ENCODE results near the gene NUP160.

The NUP160 gene

DNA sequence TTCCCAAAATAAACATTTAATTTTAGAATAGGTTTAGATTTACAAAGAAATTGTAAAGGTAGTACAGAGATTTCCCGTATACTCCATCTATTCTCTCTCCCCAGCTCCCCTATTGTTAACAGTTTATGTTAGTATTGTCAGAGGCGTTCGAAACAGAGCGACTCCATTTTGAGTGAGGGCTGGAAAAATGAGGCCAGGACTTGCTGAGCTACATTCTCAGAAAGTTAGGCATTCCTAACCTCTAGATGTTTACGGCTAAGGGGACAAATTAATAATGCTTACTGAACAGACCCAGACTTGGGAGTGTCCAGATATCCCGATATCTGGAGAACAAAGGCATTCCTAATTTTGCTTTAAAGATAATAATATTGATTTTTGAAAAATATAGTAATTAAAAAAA lies 12.4 kb upstream of the NUP160 start:
- H3K9me3 ChIP-seq (replicated peaks; ENCODE audit: low read length) = no peaks in the 10 kb centered on the region
- no peaks in the 10 kb centered on the region for H3K27me3 ChIP-seq (ENCODE audit: control insufficient read depth, insufficient read depth, low read length)
- no peaks in the 10 kb centered on the region for H3K36me3 ChIP-seq (ENCODE audit: insufficient read depth, low read length)
- no peak overlapping the region for H3K9ac ChIP-seq (ENCODE audit: low read depth, low read length)
- peaks cover 52% of the 10 kb centered on the region for H3K4me1 ChIP-seq (ENCODE audit: control insufficient read depth, insufficient read depth, low read length)
- no peak overlapping the region for H3K4me3 ChIP-seq (ENCODE audit: low read length)
- no peak overlapping the region for H3K4me2 ChIP-seq (ENCODE audit: low read length)

DNA sequence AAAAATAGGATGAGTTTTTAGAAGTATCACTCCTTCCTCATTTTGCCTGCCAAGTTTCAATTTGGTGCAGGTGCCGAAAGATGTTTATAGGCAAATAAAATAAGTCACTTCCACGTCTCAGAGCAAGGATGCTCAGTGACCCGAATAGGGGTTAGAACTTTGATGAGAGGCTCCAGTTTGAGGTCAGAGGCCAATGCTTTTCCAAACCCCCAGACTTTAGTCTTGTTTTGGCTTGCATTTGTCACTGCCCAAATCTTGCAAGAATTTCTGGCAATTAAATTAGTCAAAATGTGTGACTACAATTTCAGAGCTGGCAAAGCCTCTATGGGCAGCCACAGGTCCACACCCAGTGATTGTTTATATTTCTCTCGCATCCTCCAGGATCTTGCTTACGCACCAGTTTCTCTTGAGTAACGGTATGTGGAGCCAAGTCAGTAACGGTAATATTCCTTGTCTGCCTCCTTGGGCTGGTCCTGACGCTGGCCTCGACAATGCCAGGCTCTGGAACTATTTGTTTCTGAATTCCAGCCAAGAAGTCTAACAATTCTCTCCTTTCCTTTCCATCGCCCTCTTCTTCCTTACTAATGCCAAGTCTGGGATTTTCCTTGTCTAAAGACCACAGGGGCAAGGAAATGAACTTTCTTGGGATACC lies 9.9 kb upstream of the NUP160 start:
- no peaks in the 10 kb centered on the region for H3K36me3 ChIP-seq (ENCODE audit: insufficient read depth, low read length)
- peak overlapping the region; percentile 4 for H3K9ac ChIP-seq (ENCODE audit: low read depth, low read length)
- no peaks in the 10 kb centered on the region for H3K27me3 ChIP-seq (ENCODE audit: control insufficient read depth, insufficient read depth, low read length)
- H3K4me1 ChIP-seq (ENCODE audit: control insufficient read depth, insufficient read depth, low read length) = peaks cover 28% of the 10 kb centered on the region
- no peak overlapping the region for H3K4me3 ChIP-seq (ENCODE audit: low read length)
- peak overlapping the region; percentile 50 for H3K4me2 ChIP-seq (ENCODE audit: low read length)
- no peaks in the 10 kb centered on the region for H3K9me3 ChIP-seq (replicated peaks; ENCODE audit: low read length)

DNA sequence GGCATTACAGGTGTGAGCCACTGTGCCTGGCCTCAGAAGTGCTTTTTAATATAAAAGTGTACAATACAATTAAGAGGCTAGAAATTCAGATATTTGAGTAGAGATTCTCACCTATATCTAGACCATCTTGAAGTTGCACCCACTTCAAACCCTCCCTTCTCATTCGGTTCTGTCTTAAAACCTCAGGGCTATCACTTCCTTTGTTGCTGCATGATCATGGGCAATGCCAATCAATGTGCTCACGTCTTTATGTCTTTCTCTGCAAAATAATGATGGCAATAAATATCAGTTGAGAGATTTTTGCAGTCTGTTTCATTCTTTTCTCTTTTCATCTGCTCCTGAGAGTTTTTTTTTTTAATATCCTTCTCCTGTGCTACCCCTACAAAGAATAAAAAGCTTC lies 9.3 kb upstream of the NUP160 start:
- H3K4me1 ChIP-seq (ENCODE audit: control insufficient read depth, insufficient read depth, low read length) = peaks cover 23% of the 10 kb centered on the region
- H3K36me3 ChIP-seq (ENCODE audit: insufficient read depth, low read length) = no peaks in the 10 kb centered on the region
- peak overlapping the region; percentile 50 for H3K4me2 ChIP-seq (ENCODE audit: low read length)
- no peak overlapping the region for H3K4me3 ChIP-seq (ENCODE audit: low read length)
- H3K27me3 ChIP-seq (ENCODE audit: control insufficient read depth, insufficient read depth, low read length) = no peaks in the 10 kb centered on the region
- no peaks in the 10 kb centered on the region for H3K9me3 ChIP-seq (replicated peaks; ENCODE audit: low read length)
- H3K9ac ChIP-seq (ENCODE audit: low read depth, low read length) = no peak overlapping the region

- Histone ChIP-seq H3K4me2 (ENCODE audit: low read length) (no peak overlapping the region), H3K4me3 (ENCODE audit: low read length) (no peak overlapping the region), H3K27me3 (ENCODE audit: control insufficient read depth, insufficient read depth, low read length) (no peaks in the 10 kb centered on the region), H3K36me3 (ENCODE audit: insufficient read depth, low read length) (no peaks in the 10 kb centered on the region), H3K9me3 (replicated peaks; ENCODE audit: low read length) (no peaks in the 10 kb centered on the region), H3K9ac (ENCODE audit: low read depth, low read length) (no peak overlapping the region), H3K4me1 (ENCODE audit: control insufficient read depth, insufficient read depth, low read length) (peaks cover 11% of the 10 kb centered on the region)
Measured at GRCh38 chr11:47856186-47856585, 8.0 kb upstream of the NUP160 start.

- H3K4me1 ChIP-seq (ENCODE audit: control insufficient read depth, insufficient read depth, low read length) = peaks cover 11% of the 10 kb centered on the region
- H3K36me3 ChIP-seq (ENCODE audit: insufficient read depth, low read length) = no peaks in the 10 kb centered on the region
- H3K9ac ChIP-seq (ENCODE audit: low read depth, low read length) = no peak overlapping the region
- H3K4me3 ChIP-seq (ENCODE audit: low read length) = no peak overlapping the region
- H3K27me3 ChIP-seq (ENCODE audit: control insufficient read depth, insufficient read depth, low read length) = no peaks in the 10 kb centered on the region
- no peaks in the 10 kb centered on the region for H3K9me3 ChIP-seq (replicated peaks; ENCODE audit: low read length)
- H3K4me2 ChIP-seq (ENCODE audit: low read length) = no peak overlapping the region
Measured at GRCh38 chr11:47854667-47855066, 6.5 kb upstream of the NUP160 start.

GRCh38 chr11:47852053-47852452 lies 3.9 kb upstream of the NUP160 start:
- H3K4me3 ChIP-seq (ENCODE audit: low read length) = no peak overlapping the region
- H3K27me3 ChIP-seq (ENCODE audit: control insufficient read depth, insufficient read depth, low read length) = no peaks in the 10 kb centered on the region
- H3K36me3 ChIP-seq (ENCODE audit: insufficient read depth, low read length) = no peaks in the 10 kb centered on the region
- no peaks in the 10 kb centered on the region for H3K9me3 ChIP-seq (replicated peaks; ENCODE audit: low read length)
- H3K4me2 ChIP-seq (ENCODE audit: low read length) = no peak overlapping the region
- no peak overlapping the region for H3K9ac ChIP-seq (ENCODE audit: low read depth, low read length)
- H3K4me1 ChIP-seq (ENCODE audit: control insufficient read depth, insufficient read depth, low read length) = peaks cover 10% of the 10 kb centered on the region

GRCh38 chr11:47850337-47850736 lies 2.2 kb upstream of the NUP160 start:
- no peak overlapping the region for H3K4me3 ChIP-seq (ENCODE audit: low read length)
- H3K9ac ChIP-seq (ENCODE audit: low read depth, low read length) = no peak overlapping the region
- H3K36me3 ChIP-seq (ENCODE audit: insufficient read depth, low read length) = peaks cover 6% of the 10 kb centered on the region
- no peaks in the 10 kb centered on the region for H3K9me3 ChIP-seq (replicated peaks; ENCODE audit: low read length)
- H3K4me1 ChIP-seq (ENCODE audit: control insufficient read depth, insufficient read depth, low read length) = peaks cover 14% of the 10 kb centered on the region
- H3K4me2 ChIP-seq (ENCODE audit: low read length) = no peak overlapping the region
- H3K27me3 ChIP-seq (ENCODE audit: control insufficient read depth, insufficient read depth, low read length) = no peaks in the 10 kb centered on the region

DNA sequence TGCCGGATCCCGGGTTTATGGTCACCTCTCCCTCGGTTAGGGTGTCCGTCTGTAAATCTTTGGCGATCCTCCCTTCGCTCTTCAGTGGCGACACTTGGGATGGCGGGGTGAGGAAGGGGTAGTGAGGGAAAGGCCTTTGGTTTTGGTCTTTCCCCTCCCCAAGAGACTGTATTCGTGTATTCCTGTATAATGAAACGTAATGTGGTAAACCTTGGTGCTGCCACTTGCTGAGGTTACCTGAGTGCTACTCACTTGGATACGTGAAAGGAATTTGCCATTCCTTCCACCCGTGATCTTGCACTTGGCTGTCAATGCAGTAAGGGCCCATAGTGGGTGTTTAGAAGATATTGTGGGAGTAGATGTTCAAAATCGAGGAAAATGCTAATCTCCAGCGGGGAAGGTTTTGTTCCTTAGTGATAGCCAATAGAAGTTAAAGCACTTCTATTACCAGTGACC lies 578 bp upstream of the NUP160 start:
- peaks cover 14% of the 10 kb centered on the region for H3K4me1 ChIP-seq (ENCODE audit: control insufficient read depth, insufficient read depth, low read length)
- peak overlapping the region; percentile 93 for H3K4me2 ChIP-seq (ENCODE audit: low read length)
- H3K9me3 ChIP-seq (replicated peaks; ENCODE audit: low read length) = no peaks in the 10 kb centered on the region
- H3K27me3 ChIP-seq (ENCODE audit: control insufficient read depth, insufficient read depth, low read length) = no peaks in the 10 kb centered on the region
- H3K4me3 ChIP-seq (ENCODE audit: low read length) = peak overlapping the region; percentile 90
- peak overlapping the region; percentile 90 for H3K9ac ChIP-seq (ENCODE audit: low read depth, low read length)
- H3K36me3 ChIP-seq (ENCODE audit: insufficient read depth, low read length) = peaks cover 15% of the 10 kb centered on the region

- H3K4me1 ChIP-seq (ENCODE audit: control insufficient read depth, insufficient read depth, low read length) = peaks cover 14% of the 10 kb centered on the region
- peak overlapping the region; percentile 90 for H3K9ac ChIP-seq (ENCODE audit: low read depth, low read length)
- H3K36me3 ChIP-seq (ENCODE audit: insufficient read depth, low read length) = peaks cover 26% of the 10 kb centered on the region
- peak overlapping the region; percentile 90 for H3K4me3 ChIP-seq (ENCODE audit: low read length)
- peak overlapping the region; percentile 93 for H3K4me2 ChIP-seq (ENCODE audit: low read length)
- H3K9me3 ChIP-seq (replicated peaks; ENCODE audit: low read length) = no peaks in the 10 kb centered on the region
- no peaks in the 10 kb centered on the region for H3K27me3 ChIP-seq (ENCODE audit: control insufficient read depth, insufficient read depth, low read length)
Measured at GRCh38 chr11:47847537-47847891, 636 bp downstream of the NUP160 start.

GRCh38 chr11:47846998-47847397 lies 1.2 kb downstream of the NUP160 start:
- peaks cover 31% of the 10 kb centered on the region for H3K36me3 ChIP-seq (ENCODE audit: insufficient read depth, low read length)
- peak overlapping the region; percentile 32 for H3K9ac ChIP-seq (ENCODE audit: low read depth, low read length)
- H3K4me2 ChIP-seq (ENCODE audit: low read length) = peak overlapping the region; percentile 93
- H3K9me3 ChIP-seq (replicated peaks; ENCODE audit: low read length) = no peaks in the 10 kb centered on the region
- H3K4me1 ChIP-seq (ENCODE audit: control insufficient read depth, insufficient read depth, low read length) = peaks cover 14% of the 10 kb centered on the region
- no peaks in the 10 kb centered on the region for H3K27me3 ChIP-seq (ENCODE audit: control insufficient read depth, insufficient read depth, low read length)
- H3K4me3 ChIP-seq (ENCODE audit: low read length) = peak overlapping the region; percentile 90

- peaks cover 58% of the 10 kb centered on the region for H3K36me3 ChIP-seq (ENCODE audit: insufficient read depth, low read length)
- H3K4me1 ChIP-seq (ENCODE audit: control insufficient read depth, insufficient read depth, low read length) = peaks cover 8% of the 10 kb centered on the region
Measured at GRCh38 chr11:47843361-47844055, 4.6 kb downstream of the NUP160 start.

GRCh38 chr11:47842749-47843148 lies 5.4 kb downstream of the NUP160 start:
- no peak overlapping the region for H3K4me3 ChIP-seq (ENCODE audit: low read length)
- H3K9ac ChIP-seq (ENCODE audit: low read depth, low read length) = no peak overlapping the region
- peaks cover 62% of the 10 kb centered on the region for H3K36me3 ChIP-seq (ENCODE audit: insufficient read depth, low read length)

More at GRCh38 chr11:47843361-47844055, 4.6 kb downstream of the NUP160 start:
- Histone ChIP-seq H3K9me3 (replicated peaks; ENCODE audit: low read length) (no peaks in the 10 kb centered on the region), H3K27me3 (ENCODE audit: control insufficient read depth, insufficient read depth, low read length) (no peaks in the 10 kb centered on the region), H3K9ac (ENCODE audit: low read depth, low read length) (no peak overlapping the region), H3K4me2 (ENCODE audit: low read length) (no peak overlapping the region), H3K4me3 (ENCODE audit: low read length) (no peak overlapping the region)

More at GRCh38 chr11:47842749-47843148, 5.4 kb downstream of the NUP160 start:
- H3K9me3 ChIP-seq (replicated peaks; ENCODE audit: low read length) = no peaks in the 10 kb centered on the region
- no peaks in the 10 kb centered on the region for H3K27me3 ChIP-seq (ENCODE audit: control insufficient read depth, insufficient read depth, low read length)
- H3K4me1 ChIP-seq (ENCODE audit: control insufficient read depth, insufficient read depth, low read length) = peaks cover 8% of the 10 kb centered on the region
- no peak overlapping the region for H3K4me2 ChIP-seq (ENCODE audit: low read length)

All from skeletal muscle satellite cell (primary cell).